ES-I3 (cell line): Measurements from ENCODE around the gene TFAP2A.
A peak's percentile ranks its signal among the peaks of the same experiment; 100 is the strongest.

Experiments
- H3K36me3 ChIP-seq: 2 replicates; pipeline ENCODE4 v1.6.1; 2013; ENCODE audit warnings: mild to moderate bottlenecking, low read length, control low read depth, moderate library complexity; ENCODE audit not compliant: insufficient read depth
- H3K4me1 ChIP-seq: 2 replicates; pipeline ENCODE4 v1.6.1; 2013; ENCODE audit warnings: mild to moderate bottlenecking, control low read depth, low read length; ENCODE audit not compliant: insufficient read depth
- H3K9ac ChIP-seq: 2 replicates; pipeline ENCODE4 v1.6.1; 2013; ENCODE audit warnings: low read depth, mild to moderate bottlenecking, low read length, moderate library complexity
- H3K9me3 ChIP-seq: 2 replicates; pipeline ENCODE4 v1.6.1; 2013; ENCODE audit warnings: mild to moderate bottlenecking, low read length, moderate library complexity; ENCODE audit not compliant: control insufficient read depth, insufficient read depth

TFAP2A gene

GRCh38 chr6:10393544-10394225 is 21.2 kb downstream of the TFAP2A start:
- no peak overlapping the region for H3K9ac ChIP-seq
- H3K4me1 ChIP-seq: peaks cover 26% of the 10 kb centered on the region
- no peaks in the 10 kb centered on the region for H3K36me3 ChIP-seq
- no peaks in the 10 kb centered on the region for H3K9me3 ChIP-seq

GRCh38 chr6:10391799-10392198 is 23.1 kb downstream of the TFAP2A start:
- Histone ChIP-seq H3K4me1 (peaks cover 22% of the 10 kb centered on the region), H3K9me3 (no peaks in the 10 kb centered on the region), H3K9ac (peak overlapping the region; percentile 37; the same call in 1 of the 2 replicates), H3K36me3 (no peaks in the 10 kb centered on the region)

- Histone ChIP-seq H3K9me3 (no peaks in the 10 kb centered on the region), H3K4me1 (peaks cover 26% of the 10 kb centered on the region), H3K9ac (peak overlapping the region; percentile 37; the same call in 1 of the 2 replicates), H3K36me3 (no peaks in the 10 kb centered on the region)
Observed at GRCh38 chr6:10391299-10391630, 23.6 kb downstream of the TFAP2A start.

GRCh38 chr6:10390495-10391298 is 24.2 kb downstream of the TFAP2A start:
- H3K36me3 ChIP-seq: no peaks in the 10 kb centered on the region

GRCh38 chr6:10389739-10390494 is 25.0 kb downstream of the TFAP2A start:
- Histone ChIP-seq H3K36me3 (no peaks in the 10 kb centered on the region), H3K9me3 (no peaks in the 10 kb centered on the region), H3K4me1 (peaks cover 20% of the 10 kb centered on the region), H3K9ac (peak overlapping the region; percentile 14; the same call in 1 of the 2 replicates)

More at GRCh38 chr6:10390495-10391298, 24.2 kb downstream of the TFAP2A start:
- Histone ChIP-seq H3K9ac (peak overlapping the region; percentile 23; the same call in 1 of the 2 replicates), H3K9me3 (no peaks in the 10 kb centered on the region), H3K4me1 (peaks cover 28% of the 10 kb centered on the region)

GRCh38 chr6:10386756-10387654 is 27.9 kb downstream of the TFAP2A start:
- Histone ChIP-seq H3K36me3 (no peaks in the 10 kb centered on the region), H3K9ac (no peak overlapping the region), H3K9me3 (no peaks in the 10 kb centered on the region), H3K4me1 (peaks cover 16% of the 10 kb centered on the region)

- Histone ChIP-seq H3K9me3 (no peaks in the 10 kb centered on the region), H3K4me1 (peaks cover 15% of the 10 kb centered on the region), H3K9ac (no peak overlapping the region), H3K36me3 (no peaks in the 10 kb centered on the region)
Observed at GRCh38 chr6:10386220-10386619, 28.7 kb downstream of the TFAP2A start.

GRCh38 chr6:10385524-10386132 is 29.2 kb downstream of the TFAP2A start:
- no peak overlapping the region; the same call in 1 of the 2 replicates for H3K9ac ChIP-seq
- no peaks in the 10 kb centered on the region for H3K9me3 ChIP-seq
- peaks cover 19% of the 10 kb centered on the region for H3K4me1 ChIP-seq
- H3K36me3 ChIP-seq: no peaks in the 10 kb centered on the region

- Histone ChIP-seq H3K9ac (no peak overlapping the region; the same call in 1 of the 2 replicates), H3K9me3 (no peaks in the 10 kb centered on the region), H3K36me3 (no peaks in the 10 kb centered on the region), H3K4me1 (peaks cover 19% of the 10 kb centered on the region)
Observed at GRCh38 chr6:10384610-10385523, 30.0 kb downstream of the TFAP2A start.

- Histone ChIP-seq H3K36me3 (no peaks in the 10 kb centered on the region), H3K9ac (no peak overlapping the region), H3K9me3 (no peaks in the 10 kb centered on the region), H3K4me1 (peaks cover 19% of the 10 kb centered on the region)
Observed at GRCh38 chr6:10384091-10384609, 30.7 kb downstream of the TFAP2A start.

- H3K4me1 ChIP-seq: peaks cover 19% of the 10 kb centered on the region
- H3K36me3 ChIP-seq: no peaks in the 10 kb centered on the region
- H3K9ac ChIP-seq: peak overlapping the region; percentile 16; the same call in 1 of the 2 replicates
- no peaks in the 10 kb centered on the region for H3K9me3 ChIP-seq
Observed at GRCh38 chr6:10383331-10384090, 31.4 kb downstream of the TFAP2A start.
